NCI-H1930 (cell line): Measurements from ENCODE around the gene SECISBP2.
A peak's percentile ranks its signal among the peaks of the same experiment; 100 is the strongest.
"Not testable (repeated sequence)": the region's sequence is repeated elsewhere in the genome, so short reads cannot be mapped to it uniquely, and the experiment has no call there.

Experiments used
- DNase-seq, 2 experiments: peaks; one replicate each; lab custom pipeline; 2025; lab: John Stamatoyannopoulos, UW

The SECISBP2 gene

GRCh38 chr9:89318123-89319014, at the start of gene SECISBP2:
Gene SECISBP2 (plus strand): TSS chr9:89318500. CDS start chr9:89318577, 77 bp downstream.
- DNase-seq: peak; percentile 90 to 96

GRCh38 chr9:89273528-89274279, 44.6 kb upstream of the SECISBP2 start:
- DNase-seq: no peak

- no peak for DNase-seq
These were observed 43.5 kb upstream of the SECISBP2 start for GRCh38 chr9:89274838-89275237.

GRCh38 chr9:89276040-89276439, 42.3 kb upstream of the SECISBP2 start:
- not testable (repeated sequence) for DNase-seq

- DNase-seq: no peak
These were observed 41.3 kb upstream of the SECISBP2 start for GRCh38 chr9:89277043-89277442.

GRCh38 chr9:89277454-89277853, 40.8 kb upstream of the SECISBP2 start:
- no peak for DNase-seq

- no peak for DNase-seq
These were observed 39.7 kb upstream of the SECISBP2 start for GRCh38 chr9:89278551-89278950.

GRCh38 chr9:89278997-89279739, 39.1 kb upstream of the SECISBP2 start:
- DNase-seq: no peak

GRCh38 chr9:89281106-89281505, 37.2 kb upstream of the SECISBP2 start:
- DNase-seq: no peak

GRCh38 chr9:89282248-89282968, 35.9 kb upstream of the SECISBP2 start:
- not testable (repeated sequence) for DNase-seq

- DNase-seq: no peak
These were observed 34.2 kb upstream of the SECISBP2 start for GRCh38 chr9:89284076-89284475.

GRCh38 chr9:89291741-89292140, 26.6 kb upstream of the SECISBP2 start:
- no peak for DNase-seq

- no peak for DNase-seq
These were observed 25.3 kb upstream of the SECISBP2 start for GRCh38 chr9:89293014-89293413.

- DNase-seq: no peak
These were observed 22.9 kb upstream of the SECISBP2 start for GRCh38 chr9:89295400-89295799.

- DNase-seq: not testable (repeated sequence)
These were observed 16.3 kb upstream of the SECISBP2 start for GRCh38 chr9:89301996-89302395.

GRCh38 chr9:89304020-89304833, 14.1 kb upstream of the SECISBP2 start:
- DNase-seq: no peak

- no peak for DNase-seq
These were observed 13.5 kb upstream of the SECISBP2 start for GRCh38 chr9:89304834-89305188.

GRCh38 chr9:89305868-89306267, 12.4 kb upstream of the SECISBP2 start:
- no peak for DNase-seq

- DNase-seq: no peak
These were observed 9.1 kb upstream of the SECISBP2 start for GRCh38 chr9:89309166-89309565.

GRCh38 chr9:89309608-89310474, 8.5 kb upstream of the SECISBP2 start:
- DNase-seq: no peak
